T-helper 1 cell (primary cell): ENCODE data around the gene GRIN3A.
"Not testable (repeated sequence)": the region's sequence is repeated elsewhere in the genome, so short reads cannot be mapped to it uniquely, and the experiment has no call there.

ENCODE experiments used
- DNase-seq, 5 donors: peaks; one replicate each; pipeline ENCODE4 v3.0.0-alpha.2; 2012 to 2020

The GRIN3A gene

GRCh38 chr9:101574731-101575333 lies 163.6 kb downstream of the GRIN3A start:
- no peak for DNase-seq

GRCh38 chr9:101572316-101572715 lies 166.1 kb downstream of the GRIN3A start:
- no peak for DNase-seq

GRCh38 chr9:101571114-101571513 lies 167.3 kb downstream of the GRIN3A start:
- no peak for DNase-seq

GRCh38 chr9:101569741-101570501 lies 168.5 kb downstream of the GRIN3A start:
- no peak for DNase-seq

GRCh38 chr9:101567725-101568350 lies 170.6 kb downstream of the GRIN3A start:
- DNase-seq, result no peak

GRCh38 chr9:101566904-101567724 lies 171.3 kb downstream of the GRIN3A start:
- peak in 2 of 5 donors; percentile 21 to 53 for DNase-seq

GRCh38 chr9:101564252-101564651 lies 174.2 kb downstream of the GRIN3A start:
- no peak for DNase-seq

GRCh38 chr9:101562966-101563365 lies 175.5 kb downstream of the GRIN3A start:
- no peak for DNase-seq

- no peak for DNase-seq
These were observed 176.7 kb downstream of the GRIN3A start for GRCh38 chr9:101561740-101562139.

GRCh38 chr9:101549472-101550098 lies 188.9 kb downstream of the GRIN3A start:
- not testable (repeated sequence) for DNase-seq

GRCh38 chr9:101543098-101543735 lies 195.2 kb downstream of the GRIN3A start:
- DNase-seq, result no peak

- DNase-seq, result no peak
These were observed 198.4 kb downstream of the GRIN3A start for GRCh38 chr9:101540069-101540468.

- DNase-seq, result no peak
These were observed 201.5 kb downstream of the GRIN3A start for GRCh38 chr9:101536938-101537337.

- DNase-seq, result no peak
These were observed 202.1 kb downstream of the GRIN3A start for GRCh38 chr9:101536351-101536750.

GRCh38 chr9:101533334-101534204 lies 204.9 kb downstream of the GRIN3A start, which contains the start of gene RNF20:
RNF20 (plus strand) TSS chr9:101533853; CDS start chr9:101535424, 1,571 bp downstream.
- DNase-seq, result peak; percentile 97 to 100 (median 98)

- DNase-seq, result peak; percentile 18 to 77 (median 48)
These were observed 208.3 kb downstream of the GRIN3A start for GRCh38 chr9:101530076-101530711.

GRCh38 chr9:101528015-101528414 lies 210.4 kb downstream of the GRIN3A start:
- DNase-seq, result no peak

- DNase-seq, result no peak
These were observed 211.4 kb downstream of the GRIN3A start for GRCh38 chr9:101527066-101527465.

GRCh38 chr9:101524371-101524770 lies 214.1 kb downstream of the GRIN3A start:
- no peak for DNase-seq
